Lower lobe of right lung (tissue), 2 donors: ENCODE data around the gene VIPR2. TPM values are rescaled to one million over a fixed set of nuclear protein-coding genes. Genes with fewer than 3 reads are reported as not detected.

ENCODE experiments used
- ATAC-seq, 2 donors: fragments of 200-7000 bp; cut with Tn5 transposase; one replicate each; pipeline ENCODE4 v1.9.1; 2020 to 2022; ENCODE audit warnings: mild to moderate bottlenecking in 2 of 2, moderate library complexity in 2 of 2
- DNase-seq: peaks from one replicate; pipeline ENCODE4 v3.0.0-alpha.2; 2020
- H3K27ac ChIP-seq: fragments of 200-600 bp; one replicate; pipeline ENCODE4 v1.8.0; 2022
- H3K27me3 ChIP-seq: fragments of 200-600 bp; one replicate; pipeline ENCODE4 v1.8.0; 2022; ENCODE audit warnings: low read depth
- H3K36me3 ChIP-seq: fragments of 200-600 bp; one replicate; pipeline ENCODE4 v1.8.0; 2022; ENCODE audit warnings: mild to moderate bottlenecking
- H3K4me1 ChIP-seq: fragments of 200-600 bp; one replicate; pipeline ENCODE4 v1.8.0; 2022
- H3K4me3 ChIP-seq: fragments of 200-600 bp; one replicate; pipeline ENCODE4 v1.8.0; 2022; ENCODE audit warnings: mild to moderate bottlenecking
- H3K9me3 ChIP-seq: fragments of 200-600 bp; one replicate; pipeline ENCODE4 v1.8.0; 2022
- CTCF ChIP-seq: fragments of 200-600 bp; IDR thresholded peaks from one replicate; pipeline ENCODE4 v1.8.0; 2022; ENCODE audit warnings: antibody characterized with exemption, mild to moderate bottlenecking
- intact Hi-C: fragments of 100-400 bp; cut with DNase I; formaldehyde crosslinking; loops from one replicate; pipeline ENCODE4 v1.11.0; 2022
- total RNA-seq: library from RNA; stranded (reverse); fragmentation: NEBNext Ultra II Directional; extraction: Animal tissue kit (Norgen Biotek cat#: 25700); gene quantifications from one replicate; pipeline ENCODE4 v1.2.1, GENCODE V29; 2021
- donor health status: DM: no; HTN: yes; CAD: no; lungs with severe emphysema.

VIPR2 gene
- total RNA-seq, 1 donor from 2014 or later, result 0.80 TPM

DNA sequence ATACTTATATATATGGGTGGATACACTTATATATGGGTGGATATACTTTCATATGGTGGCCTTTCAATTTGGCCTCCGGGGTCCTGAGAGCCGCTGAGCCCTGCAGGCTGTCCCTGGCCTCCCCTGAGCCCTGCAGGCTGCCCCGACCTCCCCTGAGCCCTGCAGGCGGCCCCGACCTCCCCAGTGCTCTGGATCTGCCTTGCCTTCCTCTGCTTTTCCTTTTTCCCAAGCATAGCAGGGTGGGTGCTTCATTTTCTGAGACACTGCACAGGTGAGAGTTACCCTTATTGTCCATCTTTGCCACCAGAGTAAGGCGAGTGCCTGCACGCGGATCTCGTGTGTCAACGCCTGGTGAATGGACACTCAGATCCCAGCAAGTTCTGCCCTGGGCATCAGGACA lies 106.6 kb downstream of the VIPR2 start:
- no peaks in the 10 kb centered on the region for H3K9me3 ChIP-seq
- H3K4me3 ChIP-seq, result no peak overlapping the region
- no peaks in the 10 kb centered on the region for H3K4me1 ChIP-seq
- H3K27ac ChIP-seq, result no peak overlapping the region
- no peaks in the 10 kb centered on the region for H3K36me3 ChIP-seq
- H3K27me3 ChIP-seq, result no peaks in the 10 kb centered on the region
- DNase-seq (no peak), ATAC-seq (no peak)
- TF ChIP-seq CTCF, result no peak
- intact Hi-C loops, result no loop called here

DNA sequence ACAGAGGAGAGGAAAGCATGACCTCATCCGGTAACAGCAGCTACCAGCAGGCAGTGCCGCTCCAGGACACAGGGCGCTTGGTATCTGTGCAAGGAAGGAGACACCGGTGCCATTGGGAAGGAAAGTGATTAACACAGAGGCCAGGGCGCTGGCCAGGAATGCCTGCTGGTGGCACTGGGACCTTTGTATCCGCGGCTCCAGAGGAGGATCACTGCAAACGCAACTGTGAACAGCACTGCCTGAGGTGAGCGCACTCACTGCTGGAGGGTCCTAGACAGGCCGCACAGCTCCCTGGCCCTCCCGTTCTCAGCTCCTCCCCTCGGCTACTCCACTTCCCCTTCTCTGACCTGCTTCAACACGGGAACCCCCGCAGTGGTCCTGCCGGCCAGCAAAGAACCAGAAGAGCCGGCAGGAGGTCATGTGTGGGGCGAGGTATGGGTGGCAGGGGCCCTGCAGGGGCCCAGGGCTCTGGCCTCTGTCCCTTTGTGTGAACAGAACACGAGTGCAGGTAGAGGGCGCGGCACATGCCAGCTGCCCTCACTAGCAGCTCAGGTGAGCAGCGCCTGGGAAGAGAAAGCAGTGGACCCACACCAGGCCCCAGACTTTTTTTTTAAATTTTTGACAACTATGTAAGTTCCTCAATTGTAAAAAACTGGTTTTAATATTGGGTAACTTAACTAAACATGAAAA lies 107.6 kb downstream of the VIPR2 start:
- intact Hi-C loops, result no loop called here
- Histone ChIP-seq H3K36me3 (no peaks in the 10 kb centered on the region), H3K27ac (no peak overlapping the region), H3K27me3 (no peaks in the 10 kb centered on the region), H3K9me3 (no peaks in the 10 kb centered on the region), H3K4me1 (no peaks in the 10 kb centered on the region), H3K4me3 (no peak overlapping the region)
- DNase-seq (no peak), ATAC-seq (peak; percentile 46 to 63)
- no peak for TF ChIP-seq CTCF

DNA sequence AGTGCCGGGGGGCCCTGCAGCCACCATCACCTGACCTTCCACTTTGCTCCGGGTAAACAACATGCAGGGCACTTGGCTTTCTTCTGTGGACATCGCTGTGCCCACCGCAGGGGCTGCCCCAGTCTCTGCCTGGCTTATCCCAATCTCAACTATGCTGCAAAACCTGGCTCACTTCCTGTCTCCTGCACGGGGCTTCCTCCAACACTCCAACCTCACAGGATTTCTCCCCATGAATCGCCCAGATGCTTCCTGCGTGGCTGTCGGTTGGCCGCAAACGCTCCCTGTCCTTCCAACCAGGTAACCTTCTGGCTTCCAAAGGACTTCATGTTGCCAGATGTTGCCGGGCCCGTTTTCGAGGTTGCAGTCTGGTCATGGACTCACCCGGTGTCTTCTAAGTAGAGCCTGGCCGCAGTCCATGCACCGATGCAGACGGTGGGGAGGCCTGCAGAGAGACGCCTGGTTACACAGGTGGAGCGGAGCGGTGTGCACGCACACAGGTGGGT lies 109.0 kb downstream of the VIPR2 start:
- H3K9me3 ChIP-seq, result no peaks in the 10 kb centered on the region
- H3K4me3 ChIP-seq, result no peak overlapping the region
- H3K36me3 ChIP-seq, result no peaks in the 10 kb centered on the region
- H3K27ac ChIP-seq, result no peak overlapping the region
- H3K27me3 ChIP-seq, result peaks cover 7% of the 10 kb centered on the region
- no peaks in the 10 kb centered on the region for H3K4me1 ChIP-seq
- intact Hi-C loops, result no loop called here
- DNase-seq (no peak), ATAC-seq (no peak)
- no peak for TF ChIP-seq CTCF

DNA sequence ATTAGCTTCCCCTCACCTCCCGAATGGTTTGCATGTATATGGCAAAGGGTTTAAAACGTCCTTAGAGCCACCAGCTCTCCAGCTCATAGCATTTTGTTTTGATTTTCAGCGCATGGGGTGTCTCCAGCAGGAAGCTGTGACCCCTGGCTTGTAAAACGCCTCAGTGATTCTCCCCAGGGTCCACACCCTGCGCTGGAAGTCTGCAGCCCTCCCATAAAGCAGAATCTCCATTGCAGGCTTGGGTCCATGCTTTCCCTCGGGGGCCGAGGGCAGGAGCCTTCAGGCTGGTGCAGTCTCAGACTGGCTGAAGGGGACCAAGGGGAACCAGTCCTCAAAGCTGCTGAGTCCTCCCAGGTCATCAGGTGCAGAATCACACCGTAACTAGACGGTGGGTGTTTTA lies 109.7 kb downstream of the VIPR2 start:
- no peak for DNase-seq
- peaks cover 11% of the 10 kb centered on the region for H3K27me3 ChIP-seq

GRCh38 chr7:159034394-159034793 lies 110.3 kb downstream of the VIPR2 start:
- H3K36me3 ChIP-seq, result no peaks in the 10 kb centered on the region
- no peak for TF ChIP-seq CTCF
- ATAC-seq (no peak), DNase-seq (no peak)
- H3K27me3 ChIP-seq, result peaks cover 17% of the 10 kb centered on the region
- H3K4me3 ChIP-seq, result no peak overlapping the region
- intact Hi-C loops, result no loop called here
- no peaks in the 10 kb centered on the region for H3K4me1 ChIP-seq
- no peaks in the 10 kb centered on the region for H3K9me3 ChIP-seq
- no peak overlapping the region for H3K27ac ChIP-seq

More for the DNA sequence above, 109.7 kb downstream of the VIPR2 start:
- H3K4me1 ChIP-seq, result no peaks in the 10 kb centered on the region
- intact Hi-C loops, result no loop called here
- H3K36me3 ChIP-seq, result no peaks in the 10 kb centered on the region
- H3K27ac ChIP-seq, result no peak overlapping the region
- H3K9me3 ChIP-seq, result no peaks in the 10 kb centered on the region
- ATAC-seq, result no peak
- H3K4me3 ChIP-seq, result no peak overlapping the region
- TF ChIP-seq CTCF, result no peak
